ENCODE results near the gene OTOP3.

GRCh38 chr17:74964988-74965622 is 29.4 kb downstream of the OTOP3 start:
- no peak for TF ChIP-seq CEBPB (IDR thresholded peaks at IDR 0.05; ENCODE audit: low read depth, low read length)
- TF ChIP-seq POLR2A (IDR thresholded peaks at IDR 0.05; ENCODE audit: low read depth, low read length): no peak
- TF ChIP-seq RFX5 (IDR thresholded peaks at IDR 0.05; ENCODE audit: low read depth, low read length): no peak
- no peak for TF ChIP-seq CTCF (conservative IDR thresholded peaks at IDR 0.05; ENCODE audit: low read depth, low read length)
- TF ChIP-seq USF2 (IDR thresholded peaks at IDR 0.05; ENCODE audit: low read depth, low read length): no peak
- TF ChIP-seq BHLHE40 (IDR thresholded peaks at IDR 0.05; ENCODE audit: low read depth, low read length): no peak
- no peak for TF ChIP-seq RAD21 (IDR thresholded peaks at IDR 0.05; ENCODE audit: low read length)
- no peak for TF ChIP-seq RCOR1 (IDR thresholded peaks at IDR 0.05; ENCODE audit: insufficient replicate concordance, low read length)
- no peak for TF ChIP-seq MAFK (IDR thresholded peaks at IDR 0.05; ENCODE audit: low read depth, low read length)
